ENCODE measurements around the gene MYO9A.
A peak's percentile ranks its signal among the peaks of the same experiment; 100 is the strongest.

The MYO9A gene

DNA sequence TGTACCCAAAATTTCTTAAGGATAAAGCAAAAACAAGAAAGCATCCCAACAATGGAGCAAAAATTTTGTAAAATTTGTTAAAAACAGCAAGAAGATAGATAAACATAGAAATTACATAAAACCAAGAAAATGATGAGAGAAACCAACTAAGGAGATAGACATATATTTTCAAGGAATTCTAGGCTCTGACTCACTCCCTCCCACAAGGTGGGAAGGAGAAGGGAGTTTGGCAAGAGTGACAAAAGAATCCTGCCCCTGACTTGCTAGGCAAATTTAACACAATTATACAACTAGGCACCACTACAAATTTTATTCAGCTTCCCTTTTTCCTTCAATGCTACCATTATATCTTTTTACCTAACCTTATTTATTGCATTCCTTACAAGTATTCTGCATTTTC lies 70.9 kb downstream of the MYO9A start (continued):
- TF ChIP-seq ZNF48 (tag by site-specific recombination; IDR thresholded peaks at IDR 0.05), result no peak
- TF ChIP-seq BCL11A (tag by site-specific recombination; IDR thresholded peaks at IDR 0.05; ENCODE audit: low read depth), result no peak
- no peak for TF ChIP-seq GLIS2 (tag by site-specific recombination; IDR thresholded peaks at IDR 0.05)
- no peak for TF ChIP-seq ZNF366 (tag by site-specific recombination; conservative IDR thresholded peaks at IDR 0.05)
- TF ChIP-seq SCRT2 (tag by site-specific recombination; IDR thresholded peaks at IDR 0.05), result no peak
- no peak for TF ChIP-seq ZNF37A (tag by site-specific recombination; IDR thresholded peaks at IDR 0.05)
- no peak for TF ChIP-seq ZNF521 (tag by site-specific recombination; IDR thresholded peaks at IDR 0.05)
- TF ChIP-seq, protein P1, sequence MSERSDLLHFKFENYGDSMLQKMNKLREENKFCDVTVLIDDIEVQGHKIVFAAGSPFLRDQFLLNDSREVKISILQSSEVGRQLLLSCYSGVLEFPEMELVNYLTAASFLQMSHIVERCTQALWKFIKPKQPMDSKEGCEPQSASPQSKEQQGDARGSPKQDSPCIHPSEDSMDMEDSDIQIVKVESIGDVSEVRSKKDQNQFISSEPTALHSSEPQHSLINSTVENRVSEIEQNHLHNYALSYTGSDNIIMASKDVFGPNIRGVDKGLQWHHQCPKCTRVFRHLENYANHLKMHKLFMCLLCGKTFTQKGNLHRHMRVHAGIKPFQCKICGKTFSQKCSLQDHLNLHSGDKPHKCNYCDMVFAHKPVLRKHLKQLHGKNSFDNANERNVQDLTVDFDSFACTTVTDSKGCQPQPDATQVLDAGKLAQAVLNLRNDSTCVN (tag by site-specific recombination; optimal IDR thresholded peaks at IDR 0.05), result no peak

DNA sequence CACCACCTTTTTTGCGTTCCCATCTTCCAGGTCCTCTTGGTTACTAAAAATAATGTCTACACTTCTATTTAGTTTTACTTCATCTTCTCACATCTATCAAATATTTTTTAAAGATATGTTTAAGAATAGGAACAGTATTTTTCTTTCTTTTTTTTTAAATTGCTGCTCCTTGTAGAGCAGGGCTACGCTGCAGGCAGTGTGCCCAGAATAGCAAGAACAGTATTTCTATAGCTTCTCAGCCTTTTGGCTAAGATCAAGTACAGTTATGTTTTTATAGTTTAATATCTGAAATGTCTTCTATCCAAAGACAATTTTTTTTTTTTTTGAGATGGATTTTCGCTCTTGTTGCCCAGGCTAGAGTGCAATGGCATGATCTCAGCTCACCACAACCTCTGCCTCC lies 73.0 kb downstream of the MYO9A start:
- peaks cover 0 to 9% of the 10 kb centered on the region in 2 experiments; a peak in 2 of 3 replicates for H3K36me3 ChIP-seq (ENCODE audit: control insufficient read depth in 2 of 2, insufficient read depth in 1 of 2, low read length in 2 of 2)
- no peak overlapping the region for H3K4me3 ChIP-seq (ENCODE audit: low read depth, low read length)
- ChIA-PET POLR2A (interaction anchor here (0.5 kb wide), 1 partner anchor 24 kb away, joined by 3 read pairs; no protein-coding TSS in a partner anchor), CTCF (interaction anchor here (0.7 kb wide), 1 partner anchor 39 kb away, joined by 3 read pairs; no protein-coding TSS in a partner anchor)
- no peak overlapping the region for H3K27ac ChIP-seq (ENCODE audit: extremely low read depth, low read depth, low read length)
- H3K9me3 ChIP-seq (ENCODE audit: control insufficient read depth, insufficient read depth, low read depth, low read length), result no peaks in the 10 kb centered on the region
- TF ChIP-seq ZNF324 (tag by site-specific recombination; IDR thresholded peaks at IDR 0.05) (no peak), MEIS1 (CRISPR knock-in tag; IDR thresholded peaks at IDR 0.05; ENCODE audit: borderline replicate concordance) (no peak), ZNF121 (tag by site-specific recombination; IDR thresholded peaks at IDR 0.05) (no peak), BCL11A (tag by site-specific recombination; IDR thresholded peaks at IDR 0.05; ENCODE audit: low read depth) (no peak), ZNF843 (tag by site-specific recombination; IDR thresholded peaks at IDR 0.05) (no peak), ZFP69B (tag by site-specific recombination; IDR thresholded peaks at IDR 0.05) (no peak), ZNF768 (tag by site-specific recombination; IDR thresholded peaks at IDR 0.05) (no peak), OVOL3 (tag by site-specific recombination; IDR thresholded peaks at IDR 0.05) (no peak)
- TF ChIP-seq, protein P2, sequence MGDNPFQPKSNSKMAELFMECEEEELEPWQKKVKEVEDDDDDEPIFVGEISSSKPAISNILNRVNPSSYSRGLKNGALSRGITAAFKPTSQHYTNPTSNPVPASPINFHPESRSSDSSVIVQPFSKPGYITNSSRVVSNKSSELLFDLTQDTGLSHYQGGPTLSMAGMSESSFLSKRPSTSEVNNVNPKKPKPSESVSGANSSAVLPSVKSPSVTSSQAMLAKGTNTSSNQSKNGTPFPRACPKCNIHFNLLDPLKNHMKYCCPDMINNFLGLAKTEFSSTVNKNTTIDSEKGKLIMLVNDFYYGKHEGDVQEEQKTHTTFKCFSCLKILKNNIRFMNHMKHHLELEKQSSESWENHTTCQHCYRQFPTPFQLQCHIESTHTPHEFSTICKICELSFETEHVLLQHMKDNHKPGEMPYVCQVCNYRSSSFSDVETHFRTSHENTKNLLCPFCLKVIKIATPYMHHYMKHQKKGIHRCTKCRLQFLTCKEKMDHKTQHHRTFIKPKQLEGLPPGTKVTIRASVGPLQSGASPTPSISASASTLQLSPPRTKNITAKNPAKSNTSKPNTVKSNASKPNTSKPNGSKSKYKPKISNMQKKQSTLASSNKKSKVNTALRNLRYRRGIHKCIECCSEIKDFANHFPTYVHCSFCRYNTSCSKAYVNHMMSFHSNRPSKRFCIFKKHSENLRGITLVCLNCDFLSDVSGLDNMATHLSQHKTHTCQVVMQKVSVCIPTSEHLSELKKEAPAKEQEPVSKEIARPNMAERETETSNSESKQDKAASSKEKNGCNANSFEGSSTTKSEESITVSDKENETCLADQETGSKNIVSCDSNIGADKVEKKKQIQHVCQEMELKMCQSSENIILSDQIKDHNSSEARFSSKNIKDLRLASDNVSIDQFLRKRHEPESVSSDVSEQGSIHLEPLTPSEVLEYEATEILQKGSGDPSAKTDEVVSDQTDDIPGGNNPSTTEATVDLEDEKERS (tag by site-specific recombination; IDR thresholded peaks at IDR 0.05), result no peak
- TF ChIP-seq, protein P3, sequence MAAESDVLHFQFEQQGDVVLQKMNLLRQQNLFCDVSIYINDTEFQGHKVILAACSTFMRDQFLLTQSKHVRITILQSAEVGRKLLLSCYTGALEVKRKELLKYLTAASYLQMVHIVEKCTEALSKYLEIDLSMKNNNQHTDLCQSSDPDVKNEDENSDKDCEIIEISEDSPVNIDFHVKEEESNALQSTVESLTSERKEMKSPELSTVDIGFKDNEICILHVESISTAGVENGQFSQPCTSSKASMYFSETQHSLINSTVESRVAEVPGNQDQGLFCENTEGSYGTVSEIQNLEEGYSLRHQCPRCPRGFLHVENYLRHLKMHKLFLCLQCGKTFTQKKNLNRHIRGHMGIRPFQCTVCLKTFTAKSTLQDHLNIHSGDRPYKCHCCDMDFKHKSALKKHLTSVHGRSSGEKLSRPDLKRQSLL (tag by site-specific recombination; IDR thresholded peaks at IDR 0.05), result no peak
- no peaks in the 10 kb centered on the region; the same call in 1 of the 2 replicates for H3K4me1 ChIP-seq (ENCODE audit: control insufficient read depth, insufficient read depth, low read length)

DNA sequence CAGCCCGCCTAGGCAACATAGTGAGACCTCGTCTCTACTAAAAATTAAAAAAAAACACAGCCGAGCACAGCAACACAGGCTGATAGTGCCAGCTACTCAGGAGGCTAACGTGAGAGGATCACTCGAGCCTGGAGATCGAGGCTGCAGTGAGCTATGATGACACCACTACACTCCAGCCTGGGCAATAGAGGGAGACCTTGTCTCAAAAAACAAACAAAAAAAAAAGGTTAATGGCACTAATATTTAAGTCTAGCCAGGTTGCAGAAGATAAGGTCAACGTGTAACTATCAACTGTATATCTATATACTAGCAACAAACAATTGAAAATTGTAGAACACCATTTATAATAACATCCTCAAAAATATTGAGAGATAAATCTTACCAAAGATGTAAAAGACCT lies 75.1 kb downstream of the MYO9A start:
- POLR2A ChIA-PET, result interaction anchor here (0.7 kb wide), 1 partner anchor 160 kb away, joined by 4 read pairs; no protein-coding TSS in a partner anchor
- Histone ChIP-seq H3K9me3 (ENCODE audit: control insufficient read depth, insufficient read depth, low read depth, low read length) (no peaks in the 10 kb centered on the region), H3K36me3 (ENCODE audit: control insufficient read depth in 2 of 2, insufficient read depth in 1 of 2, low read length in 2 of 2) (peaks cover 1 to 9% of the 10 kb centered on the region in 2 experiments), H3K4me1 (ENCODE audit: control insufficient read depth, insufficient read depth, low read length) (no peaks in the 10 kb centered on the region; the same call in 1 of the 2 replicates), H3K4me3 (ENCODE audit: low read depth, low read length) (no peak overlapping the region), H3K27ac (ENCODE audit: extremely low read depth, low read depth, low read length) (no peak overlapping the region)
- TF ChIP-seq, protein P4, sequence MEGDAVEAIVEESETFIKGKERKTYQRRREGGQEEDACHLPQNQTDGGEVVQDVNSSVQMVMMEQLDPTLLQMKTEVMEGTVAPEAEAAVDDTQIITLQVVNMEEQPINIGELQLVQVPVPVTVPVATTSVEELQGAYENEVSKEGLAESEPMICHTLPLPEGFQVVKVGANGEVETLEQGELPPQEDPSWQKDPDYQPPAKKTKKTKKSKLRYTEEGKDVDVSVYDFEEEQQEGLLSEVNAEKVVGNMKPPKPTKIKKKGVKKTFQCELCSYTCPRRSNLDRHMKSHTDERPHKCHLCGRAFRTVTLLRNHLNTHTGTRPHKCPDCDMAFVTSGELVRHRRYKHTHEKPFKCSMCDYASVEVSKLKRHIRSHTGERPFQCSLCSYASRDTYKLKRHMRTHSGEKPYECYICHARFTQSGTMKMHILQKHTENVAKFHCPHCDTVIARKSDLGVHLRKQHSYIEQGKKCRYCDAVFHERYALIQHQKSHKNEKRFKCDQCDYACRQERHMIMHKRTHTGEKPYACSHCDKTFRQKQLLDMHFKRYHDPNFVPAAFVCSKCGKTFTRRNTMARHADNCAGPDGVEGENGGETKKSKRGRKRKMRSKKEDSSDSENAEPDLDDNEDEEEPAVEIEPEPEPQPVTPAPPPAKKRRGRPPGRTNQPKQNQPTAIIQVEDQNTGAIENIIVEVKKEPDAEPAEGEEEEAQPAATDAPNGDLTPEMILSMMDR (tag by site-specific recombination; IDR thresholded peaks at IDR 0.05), result 0 out of 2 replicates have a peak, but pooled peaks have one; percentile 30
- TF ChIP-seq ZNF211 (tag by site-specific recombination; IDR thresholded peaks at IDR 0.05; ENCODE audit: low read depth) (no peak), ZBTB17 (tag by site-specific recombination; IDR thresholded peaks at IDR 0.05) (0 out of 2 replicates have a peak, but pooled peaks have one; percentile 32), ZNF654 (tag by site-specific recombination; IDR thresholded peaks at IDR 0.05; ENCODE audit: low read depth) (peak; percentile 34), ZNF596 (tag by site-specific recombination; IDR thresholded peaks at IDR 0.05) (no peak), ZNF600 (tag by site-specific recombination; IDR thresholded peaks at IDR 0.05) (peak; percentile 58; the same call in 1 of the 2 replicates), ZNF777 (tag by site-specific recombination; IDR thresholded peaks at IDR 0.05; ENCODE audit: borderline replicate concordance) (no peak), ZNF2 (tag by site-specific recombination; IDR thresholded peaks at IDR 0.05) (no peak)
- CTCF ChIA-PET, result interaction anchor here (0.6 to 1.7 kb wide), 8 partner anchors 16 to 1318 kb away, joined by 3 to 5 read pairs (median 4); no protein-coding TSS in a partner anchor
